ENCODE data around the gene AKAP12.
A peak's percentile ranks its signal among the peaks of the same experiment; 100 is the strongest.

Gene AKAP12

GRCh38 chr6:151239603-151240035, at the start of gene AKAP12:
AKAP12 (plus strand) TSS chr6:151239967; CDS start chr6:151240563, 596 bp downstream.
- DNase-seq (ENCODE audit: low read depth): peak; percentile 53

- no peak for DNase-seq (ENCODE audit: low read depth)
These were observed 48.2 kb upstream of the AKAP12 start for GRCh38 chr6:151191527-151191926.

GRCh38 chr6:151196555-151196954, 43.2 kb upstream of the AKAP12 start:
- DNase-seq (ENCODE audit: low read depth): peak; percentile 71

GRCh38 chr6:151197556-151197955, 42.2 kb upstream of the AKAP12 start:
- DNase-seq (ENCODE audit: low read depth): no peak

GRCh38 chr6:151199991-151200390, 39.8 kb upstream of the AKAP12 start:
- DNase-seq (ENCODE audit: low read depth): no peak

GRCh38 chr6:151205721-151206600, 33.8 kb upstream of the AKAP12 start:
- no peak for DNase-seq (ENCODE audit: low read depth)

- DNase-seq (ENCODE audit: low read depth): no peak
These were observed 32.1 kb upstream of the AKAP12 start for GRCh38 chr6:151207674-151208073.

- peak; percentile 31 for DNase-seq (ENCODE audit: low read depth)
These were observed 30.5 kb upstream of the AKAP12 start for GRCh38 chr6:151209071-151209831.

GRCh38 chr6:151211075-151211474, 28.7 kb upstream of the AKAP12 start:
- no peak for DNase-seq (ENCODE audit: low read depth)

- no peak for DNase-seq (ENCODE audit: low read depth)
These were observed 26.4 kb upstream of the AKAP12 start for GRCh38 chr6:151213352-151213751.

GRCh38 chr6:151215999-151216398, 23.8 kb upstream of the AKAP12 start:
- DNase-seq (ENCODE audit: low read depth): no peak

GRCh38 chr6:151216804-151217203, 23.0 kb upstream of the AKAP12 start:
- no peak for DNase-seq (ENCODE audit: low read depth)

- DNase-seq (ENCODE audit: low read depth): no peak
These were observed 20.6 kb upstream of the AKAP12 start for GRCh38 chr6:151219192-151219591.

- DNase-seq (ENCODE audit: low read depth): no peak
These were observed 15.7 kb upstream of the AKAP12 start for GRCh38 chr6:151224076-151224475.

GRCh38 chr6:151225919-151226318, 13.8 kb upstream of the AKAP12 start:
- no peak for DNase-seq (ENCODE audit: low read depth)

GRCh38 chr6:151228788-151229400, 10.9 kb upstream of the AKAP12 start:
- no peak for DNase-seq (ENCODE audit: low read depth)

GRCh38 chr6:151229401-151230276, 10.1 kb upstream of the AKAP12 start:
- DNase-seq (ENCODE audit: low read depth): no peak

- DNase-seq (ENCODE audit: low read depth): no peak
These were observed 9.5 kb upstream of the AKAP12 start for GRCh38 chr6:151230277-151230577.

GRCh38 chr6:151232899-151233298, 6.9 kb upstream of the AKAP12 start:
- no peak for DNase-seq (ENCODE audit: low read depth)

- no peak for DNase-seq (ENCODE audit: low read depth)
These were observed 6.0 kb upstream of the AKAP12 start for GRCh38 chr6:151233731-151234130.

- no peak for DNase-seq (ENCODE audit: low read depth)
These were observed 2.9 kb upstream of the AKAP12 start for GRCh38 chr6:151236668-151237401.
